NOMO-1 (cell line): ENCODE measurements around the gene TNIK.
"Not testable (repeated sequence)": the region's sequence is repeated elsewhere in the genome, so short reads cannot be mapped to it uniquely, and the experiment has no call there.

ENCODE experiments used
- DNase-seq, 2 experiments: peaks; one replicate each; lab custom pipeline; 2025; ENCODE audit not compliant: unreplicated experiment in 2 of 2; lab: John Stamatoyannopoulos, UW

TNIK gene

GRCh38 chr3:171320750-171321558 is 139.3 kb downstream of the TNIK start:
- DNase-seq, result peak in 1 of 2 experiments; percentile 22

GRCh38 chr3:171317171-171317570 is 143.0 kb downstream of the TNIK start:
- no peak for DNase-seq

GRCh38 chr3:171315919-171316318 is 144.3 kb downstream of the TNIK start:
- no peak for DNase-seq

- no peak for DNase-seq
These were observed 145.1 kb downstream of the TNIK start for GRCh38 chr3:171315101-171315500.

GRCh38 chr3:171314341-171314740 is 145.9 kb downstream of the TNIK start:
- DNase-seq, result no peak

- no peak for DNase-seq
These were observed 146.5 kb downstream of the TNIK start for GRCh38 chr3:171313702-171314101.

- DNase-seq, result no peak
These were observed 147.5 kb downstream of the TNIK start for GRCh38 chr3:171312741-171313140.

GRCh38 chr3:171311784-171312183 is 148.4 kb downstream of the TNIK start:
- DNase-seq, result no peak

GRCh38 chr3:171309906-171310359 is 150.3 kb downstream of the TNIK start:
- no peak for DNase-seq

GRCh38 chr3:171307988-171308387 is 152.2 kb downstream of the TNIK start:
- no peak for DNase-seq

GRCh38 chr3:171307046-171307585 is 153.1 kb downstream of the TNIK start:
- no peak for DNase-seq

- no peak for DNase-seq
These were observed 153.6 kb downstream of the TNIK start for GRCh38 chr3:171306631-171307030.

- not testable (repeated sequence) for DNase-seq
These were observed 154.4 kb downstream of the TNIK start for GRCh38 chr3:171305823-171306222.

- DNase-seq, result not testable (repeated sequence)
These were observed 155.7 kb downstream of the TNIK start for GRCh38 chr3:171304498-171304897.

- DNase-seq, result not testable (repeated sequence)
These were observed 156.2 kb downstream of the TNIK start for GRCh38 chr3:171304017-171304416.

GRCh38 chr3:171301998-171302397 is 158.2 kb downstream of the TNIK start:
- no peak for DNase-seq

- no peak for DNase-seq
These were observed 159.2 kb downstream of the TNIK start for GRCh38 chr3:171301002-171301401.

GRCh38 chr3:171297951-171298350 is 162.3 kb downstream of the TNIK start:
- DNase-seq, result no peak

- no peak for DNase-seq
These were observed 163.0 kb downstream of the TNIK start for GRCh38 chr3:171297207-171297606.

GRCh38 chr3:171295484-171296373 is 164.5 kb downstream of the TNIK start:
- no peak for DNase-seq

- no peak for DNase-seq
These were observed 166.9 kb downstream of the TNIK start for GRCh38 chr3:171293142-171293782.
